Measurements from ENCODE around the gene ZNF77.

ZNF77 gene

DNA sequence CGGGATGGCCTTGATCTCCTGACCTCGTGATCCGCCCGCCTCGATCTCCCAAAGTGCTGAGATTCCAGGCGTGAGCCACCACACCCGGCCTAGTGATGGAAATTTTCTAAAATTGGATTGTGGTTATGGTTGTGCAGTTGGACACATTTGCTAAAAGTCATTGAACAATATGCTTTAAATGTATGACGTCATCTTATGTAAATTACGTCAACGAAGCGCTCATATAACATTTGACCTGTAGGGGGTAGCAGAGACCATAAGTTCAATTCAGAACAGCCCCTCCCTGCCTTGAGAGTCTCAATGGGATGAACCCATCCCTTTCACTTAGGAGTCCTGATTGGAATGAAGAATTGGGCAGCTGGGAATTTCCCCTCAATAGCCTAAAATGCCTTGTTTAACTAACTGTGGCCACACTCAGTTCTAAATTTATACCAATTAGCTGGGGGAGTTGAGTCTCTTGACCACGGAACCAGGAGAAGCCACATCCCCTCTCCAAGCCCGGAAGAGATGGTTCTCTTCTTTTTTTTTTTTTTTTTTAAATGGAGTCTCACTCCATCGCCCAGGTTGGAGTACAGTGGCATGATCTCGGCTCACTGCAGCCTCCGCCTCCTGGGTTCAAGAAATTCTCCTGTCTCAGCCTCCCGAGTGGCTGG, 17.4 kb upstream of the ZNF77 start:
- TF ChIP-seq, protein P1, sequence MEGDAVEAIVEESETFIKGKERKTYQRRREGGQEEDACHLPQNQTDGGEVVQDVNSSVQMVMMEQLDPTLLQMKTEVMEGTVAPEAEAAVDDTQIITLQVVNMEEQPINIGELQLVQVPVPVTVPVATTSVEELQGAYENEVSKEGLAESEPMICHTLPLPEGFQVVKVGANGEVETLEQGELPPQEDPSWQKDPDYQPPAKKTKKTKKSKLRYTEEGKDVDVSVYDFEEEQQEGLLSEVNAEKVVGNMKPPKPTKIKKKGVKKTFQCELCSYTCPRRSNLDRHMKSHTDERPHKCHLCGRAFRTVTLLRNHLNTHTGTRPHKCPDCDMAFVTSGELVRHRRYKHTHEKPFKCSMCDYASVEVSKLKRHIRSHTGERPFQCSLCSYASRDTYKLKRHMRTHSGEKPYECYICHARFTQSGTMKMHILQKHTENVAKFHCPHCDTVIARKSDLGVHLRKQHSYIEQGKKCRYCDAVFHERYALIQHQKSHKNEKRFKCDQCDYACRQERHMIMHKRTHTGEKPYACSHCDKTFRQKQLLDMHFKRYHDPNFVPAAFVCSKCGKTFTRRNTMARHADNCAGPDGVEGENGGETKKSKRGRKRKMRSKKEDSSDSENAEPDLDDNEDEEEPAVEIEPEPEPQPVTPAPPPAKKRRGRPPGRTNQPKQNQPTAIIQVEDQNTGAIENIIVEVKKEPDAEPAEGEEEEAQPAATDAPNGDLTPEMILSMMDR (IDR thresholded peaks at IDR 0.05; ENCODE audit: low read depth, low read length, missing control alignments): peak; percentile 53
- no peak overlapping the region for H3K4me3 ChIP-seq (replicated peaks; ENCODE audit: low read depth, low read length)
- peak; percentile 71 for DNase-seq (ENCODE audit: extremely low read depth, low read depth)

DNA sequence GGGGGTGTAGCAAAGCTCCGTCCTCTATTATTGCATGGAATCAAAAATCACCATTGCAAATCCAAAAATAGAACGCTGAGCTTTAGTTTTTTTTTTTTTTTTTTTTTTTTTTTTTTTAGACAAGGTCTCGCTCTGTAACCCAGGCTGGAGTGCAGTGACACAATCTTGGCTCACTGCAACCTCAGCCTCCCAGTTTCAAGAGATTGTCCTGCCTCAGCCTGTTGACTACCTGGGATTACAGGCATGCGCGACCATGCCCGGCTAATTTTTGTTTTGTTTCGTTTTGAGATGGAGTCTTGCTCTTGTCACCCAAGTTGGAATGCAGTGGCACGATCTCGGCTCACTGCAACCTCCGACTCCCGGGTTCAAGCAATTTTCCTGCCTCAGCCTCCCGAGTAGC, 15.3 kb upstream of the ZNF77 start:
- TF ChIP-seq, protein P1 (IDR thresholded peaks at IDR 0.05; ENCODE audit: low read depth, low read length, missing control alignments): no peak
- DNase-seq (ENCODE audit: extremely low read depth, low read depth): no peak
- H3K4me3 ChIP-seq (replicated peaks; ENCODE audit: low read depth, low read length): no peak overlapping the region

DNA sequence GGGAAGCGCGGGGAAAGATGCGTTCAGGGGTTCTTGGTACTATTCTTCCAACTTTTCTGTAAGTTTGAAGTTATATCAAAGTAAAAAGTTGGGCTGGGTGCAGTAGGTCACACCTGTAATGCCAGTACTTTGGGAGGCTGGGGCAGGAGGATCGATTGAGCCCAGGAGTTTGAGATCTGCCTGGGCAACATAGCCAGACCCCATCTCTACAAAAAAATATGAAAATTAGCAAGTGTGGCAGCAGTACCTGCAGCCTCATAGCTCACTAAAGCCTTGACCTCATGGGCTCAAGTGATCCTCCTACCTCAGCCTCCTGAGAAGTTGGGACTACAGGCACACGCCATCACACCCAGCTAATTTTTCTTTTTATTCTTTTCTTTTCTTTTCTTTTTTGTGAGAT, 12.4 kb upstream of the ZNF77 start:
- no peak for DNase-seq (ENCODE audit: extremely low read depth, low read depth)
- TF ChIP-seq, protein P1 (IDR thresholded peaks at IDR 0.05; ENCODE audit: low read depth, low read length, missing control alignments): no peak
- H3K4me3 ChIP-seq (replicated peaks; ENCODE audit: low read depth, low read length): no peak overlapping the region

DNA sequence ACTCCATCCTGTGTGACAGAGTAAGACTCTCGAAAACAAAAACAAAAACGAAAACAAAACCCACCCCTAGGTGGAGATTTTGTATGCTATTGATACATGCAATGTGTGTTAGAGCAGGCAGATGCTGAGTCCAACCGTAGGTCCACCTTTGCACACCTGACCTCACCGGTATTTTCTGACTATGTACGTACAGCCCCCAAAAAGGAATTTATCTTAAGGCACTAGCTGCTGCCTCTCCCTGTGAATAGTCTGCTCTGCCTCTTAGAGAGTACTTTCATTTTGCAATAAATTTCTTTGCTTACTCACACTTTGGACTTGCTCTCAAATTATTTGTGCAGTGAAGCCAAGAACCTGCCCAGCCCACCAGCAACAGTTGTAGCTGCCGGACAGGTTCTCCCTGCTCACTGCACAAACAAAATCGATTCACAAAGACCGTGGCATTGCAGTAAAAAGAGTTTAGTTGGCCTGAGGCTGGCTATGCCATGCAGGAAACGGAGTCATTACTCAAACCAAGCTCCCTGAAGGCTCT, 8.2 kb upstream of the ZNF77 start:
- H3K4me3 ChIP-seq (replicated peaks; ENCODE audit: low read depth, low read length): no peak overlapping the region
- no peak for DNase-seq (ENCODE audit: extremely low read depth, low read depth)

DNA sequence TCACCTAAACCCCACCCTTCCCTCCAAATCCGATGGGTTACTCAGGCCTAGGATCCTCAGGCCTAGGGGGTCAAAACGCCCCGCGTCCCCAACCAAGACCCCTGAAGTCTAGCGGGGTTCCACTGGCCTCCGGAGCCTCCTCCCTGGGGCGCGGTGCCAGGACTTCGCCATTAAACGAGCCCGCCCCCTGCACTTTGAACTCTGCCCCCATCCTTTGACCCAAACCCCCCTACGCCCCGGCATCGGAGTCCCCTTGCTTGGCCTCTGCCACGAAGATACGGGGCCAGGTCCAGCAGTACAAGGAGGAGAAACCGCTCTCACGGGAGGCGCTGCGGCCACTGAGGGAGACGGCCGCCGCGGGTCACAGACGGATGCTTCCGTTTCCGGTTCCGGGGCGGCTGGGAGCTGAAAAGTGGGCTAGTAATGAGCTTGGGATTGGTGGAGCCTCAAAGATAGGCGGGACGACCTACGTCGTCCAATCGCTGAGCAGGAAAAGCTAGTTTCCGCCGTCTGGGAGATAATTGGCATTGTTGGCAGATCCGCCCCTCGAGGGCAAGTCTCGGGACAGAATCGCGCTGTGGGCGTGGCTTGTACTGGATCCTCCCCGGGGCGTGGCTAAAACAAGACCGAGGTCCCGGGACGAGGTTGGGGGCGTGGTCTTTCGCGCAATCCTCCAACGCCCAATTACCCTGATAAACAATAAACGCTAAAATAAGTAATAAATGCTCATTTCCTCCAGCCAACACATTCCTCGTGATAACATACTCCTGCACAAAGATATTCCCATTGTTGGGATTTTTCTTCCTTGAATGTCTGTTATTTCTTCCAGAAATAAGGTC, 5.7 kb upstream of the ZNF77 start:
- TF ChIP-seq, protein P1 (IDR thresholded peaks at IDR 0.05; ENCODE audit: low read depth, low read length, missing control alignments): no peak
- peak overlapping the region; percentile 99 for H3K4me3 ChIP-seq (replicated peaks; ENCODE audit: low read depth, low read length)
- DNase-seq (ENCODE audit: extremely low read depth, low read depth): peak; percentile 99

More for the DNA sequence above, 8.2 kb upstream of the ZNF77 start:
- TF ChIP-seq, protein P1 (IDR thresholded peaks at IDR 0.05; ENCODE audit: low read depth, low read length, missing control alignments): no peak

DNA sequence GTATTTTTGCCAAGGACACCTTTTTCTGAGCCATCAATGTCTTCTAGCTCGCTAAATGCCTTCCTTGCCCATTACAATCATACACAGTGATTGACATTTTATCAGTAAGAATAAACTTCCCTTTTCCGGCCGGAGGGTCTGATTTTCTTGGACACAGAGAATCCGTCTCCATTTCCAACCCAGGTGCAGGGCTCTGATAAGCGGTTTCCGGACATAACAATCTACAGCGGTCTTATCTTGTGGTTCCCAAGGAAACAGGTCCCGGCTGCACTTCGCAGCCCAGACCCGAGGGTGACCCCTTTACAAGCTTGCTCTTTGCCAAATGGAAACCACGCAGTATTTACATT, 5.1 kb upstream of the ZNF77 start:
- no peak for DNase-seq (ENCODE audit: extremely low read depth, low read depth)
- TF ChIP-seq, protein P1 (IDR thresholded peaks at IDR 0.05; ENCODE audit: low read depth, low read length, missing control alignments): no peak
- H3K4me3 ChIP-seq (replicated peaks; ENCODE audit: low read depth, low read length): peak overlapping the region; percentile 99

Measured in HFF-Myc (cell line).